ENCODE results near the gene RAI14.

Gene RAI14

GRCh38 chr5:34866989-34867471 lies 210.9 kb downstream of the RAI14 start:
- no peak for DNase-seq

GRCh38 chr5:34867660-34868059 lies 211.5 kb downstream of the RAI14 start:
- DNase-seq = no peak

- no peak for DNase-seq
Measured at GRCh38 chr5:34868791-34869190, 212.7 kb downstream of the RAI14 start.

GRCh38 chr5:34869256-34869655 lies 213.1 kb downstream of the RAI14 start:
- no peak for DNase-seq

GRCh38 chr5:34870382-34870781 lies 214.3 kb downstream of the RAI14 start:
- DNase-seq = no peak

- DNase-seq = no peak
Measured at GRCh38 chr5:34876275-34876674, 220.1 kb downstream of the RAI14 start.

GRCh38 chr5:34881246-34881645 lies 225.1 kb downstream of the RAI14 start:
- DNase-seq = no peak

Measured in inflammatory macrophage treated with lipopolysaccharide for 1 hour (primary cell).